ENCODE results near the gene C17orf107.

C17orf107 gene

DNA sequence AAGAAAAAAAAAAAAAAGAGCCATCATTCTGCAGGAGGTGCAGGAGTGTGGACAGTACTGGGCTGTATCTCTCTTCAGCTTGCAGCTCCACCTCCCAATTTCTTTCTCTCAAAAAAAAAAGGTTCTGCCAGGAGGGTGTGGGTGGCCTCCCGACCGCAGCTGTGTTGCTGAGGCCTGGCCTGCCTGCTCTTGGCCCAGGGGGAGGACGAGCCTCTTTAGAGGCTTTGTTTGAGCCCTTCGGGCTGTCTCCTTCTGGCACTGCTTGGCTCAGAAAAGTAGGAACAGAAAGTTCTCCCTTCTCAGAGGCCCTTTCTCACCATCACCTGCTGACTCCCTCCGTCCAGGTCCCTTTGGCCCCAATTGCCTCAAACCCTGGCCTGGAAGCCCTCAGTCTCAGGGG is 22.2 kb upstream of the C17orf107 start:
- ATAC-seq, result no peak

DNA sequence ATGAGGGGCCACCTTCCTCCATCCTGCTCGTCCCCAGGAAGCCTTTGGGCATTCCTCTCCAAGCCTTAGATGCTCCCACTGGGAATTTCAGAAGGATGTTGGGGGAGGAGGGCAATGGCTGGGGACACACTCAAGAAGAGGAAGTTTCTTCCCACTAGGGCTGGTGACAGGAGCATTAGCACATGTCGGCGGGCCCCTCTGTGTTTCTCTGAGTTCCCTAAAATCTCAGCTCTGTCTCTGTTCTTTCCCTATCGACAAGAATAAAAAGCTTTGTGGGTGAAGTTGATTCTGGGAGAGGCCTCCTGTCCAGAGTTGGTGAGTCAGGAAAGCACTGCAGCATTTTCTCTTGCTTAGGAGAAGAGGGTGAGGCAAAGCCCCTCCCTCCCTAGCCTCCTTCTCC is 19.7 kb upstream of the C17orf107 start:
- no peak for ATAC-seq

DNA sequence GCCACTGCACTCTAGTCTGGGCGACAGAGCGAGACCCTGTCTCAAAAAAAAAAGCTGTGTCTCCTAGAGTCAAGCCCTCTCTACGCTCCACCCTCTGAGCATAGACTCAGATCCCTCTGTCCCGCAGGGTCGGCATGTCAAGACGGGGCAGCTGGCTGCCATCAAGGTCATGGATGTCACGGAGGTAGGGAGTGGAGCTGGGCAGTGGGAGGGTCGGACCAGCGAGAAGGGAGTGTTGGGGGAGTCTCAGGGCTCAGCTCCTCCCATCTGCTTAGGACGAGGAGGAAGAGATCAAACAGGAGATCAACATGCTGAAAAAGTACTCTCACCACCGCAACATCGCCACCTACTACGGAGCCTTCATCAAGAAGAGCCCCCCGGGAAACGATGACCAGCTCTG is 18.5 kb upstream of the C17orf107 start:
- no peak for ATAC-seq

DNA sequence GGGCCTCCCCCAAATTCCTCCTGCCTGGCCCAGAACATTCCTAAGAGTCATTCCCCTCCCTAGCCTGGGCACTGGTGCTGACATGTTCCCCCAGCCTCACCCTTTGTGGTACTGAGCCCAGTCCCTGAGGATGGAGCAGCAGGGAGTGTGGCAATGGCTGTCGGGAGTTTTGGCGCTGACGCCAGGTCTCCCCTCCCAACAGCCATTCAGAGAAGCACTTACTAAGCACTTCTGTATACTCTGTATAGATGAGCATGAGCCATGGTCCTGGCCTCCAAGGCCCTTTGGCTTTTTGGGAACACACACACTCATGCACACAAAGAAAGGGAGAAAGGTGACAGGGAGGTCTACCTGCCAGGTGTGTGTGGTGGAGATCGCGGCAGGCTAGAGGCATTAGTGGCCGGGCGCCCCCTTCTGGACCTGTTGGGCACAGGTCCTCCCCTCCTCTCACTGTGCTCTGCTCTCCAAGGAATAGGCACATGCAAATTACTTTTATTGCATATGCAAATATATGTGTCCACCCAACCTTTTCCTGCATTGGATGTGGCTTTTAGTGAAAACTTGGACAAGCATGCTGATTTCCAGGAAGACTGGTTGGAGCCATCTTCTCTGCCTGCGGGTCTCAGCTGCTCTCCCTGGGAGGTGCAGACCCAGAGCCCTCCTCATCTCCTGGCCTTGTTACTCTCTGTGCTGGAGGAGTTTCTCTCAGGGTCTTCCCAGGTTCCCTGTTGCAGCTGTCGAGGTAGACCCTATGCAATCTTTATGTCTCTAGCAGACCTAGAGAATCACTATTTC is 17.4 kb upstream of the C17orf107 start:
- ATAC-seq, result peak; percentile 55 to 80

DNA sequence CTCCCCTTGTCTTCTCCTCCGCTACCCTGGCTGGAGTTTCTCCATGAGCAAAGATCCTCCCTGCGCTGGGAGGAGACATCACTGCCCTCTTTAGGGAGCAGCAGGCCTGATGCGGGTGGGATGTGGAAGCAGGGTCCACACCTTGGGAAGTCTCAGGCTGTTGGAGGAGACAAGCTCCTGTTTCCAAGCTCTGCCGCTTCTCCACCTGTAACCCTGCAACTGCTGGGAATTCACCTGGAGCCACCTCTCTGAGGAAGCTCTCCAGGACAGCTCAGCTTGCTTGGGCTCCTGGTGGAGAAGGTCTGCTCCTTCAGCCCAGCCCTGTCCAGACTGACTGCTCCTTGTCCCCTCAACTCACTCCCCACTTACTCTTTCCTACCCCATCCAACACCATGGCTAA is 14.8 kb upstream of the C17orf107 start:
- ATAC-seq, result no peak

DNA sequence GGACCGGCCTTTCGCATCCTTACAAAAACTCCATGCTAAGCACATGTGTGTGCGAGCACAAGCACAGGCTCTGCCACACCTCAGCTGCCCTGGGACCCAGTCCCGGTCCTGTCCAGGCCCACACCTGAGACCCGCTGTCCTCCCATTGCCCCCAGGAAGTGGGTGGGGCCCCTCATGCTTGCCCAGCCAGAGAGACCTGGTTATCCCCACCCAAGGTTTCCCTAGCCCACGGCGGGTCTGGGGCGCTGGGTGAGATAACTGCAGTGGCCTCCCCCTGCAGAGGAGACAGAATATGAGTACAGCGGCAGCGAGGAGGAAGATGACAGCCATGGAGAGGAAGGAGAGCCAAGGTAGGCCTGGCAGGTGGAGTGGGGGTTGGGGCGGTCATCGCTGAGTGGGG is 12.5 kb upstream of the C17orf107 start:
- no peak for ATAC-seq

DNA sequence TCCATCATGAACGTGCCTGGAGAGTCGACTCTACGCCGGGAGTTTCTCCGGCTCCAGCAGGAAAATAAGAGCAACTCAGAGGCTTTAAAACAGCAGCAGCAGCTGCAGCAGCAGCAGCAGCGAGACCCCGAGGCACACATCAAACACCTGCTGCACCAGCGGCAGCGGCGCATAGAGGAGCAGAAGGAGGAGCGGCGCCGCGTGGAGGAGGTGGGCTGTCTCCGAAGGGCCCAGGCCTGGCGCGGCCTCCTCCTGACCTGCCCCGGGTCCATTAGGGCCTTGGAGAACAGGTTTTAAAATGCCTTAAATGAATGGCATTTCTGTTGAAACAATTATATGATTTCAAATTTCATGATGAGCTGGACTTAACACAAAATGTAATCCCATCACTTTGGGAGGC is 11.8 kb upstream of the C17orf107 start:
- ATAC-seq, result no peak

DNA sequence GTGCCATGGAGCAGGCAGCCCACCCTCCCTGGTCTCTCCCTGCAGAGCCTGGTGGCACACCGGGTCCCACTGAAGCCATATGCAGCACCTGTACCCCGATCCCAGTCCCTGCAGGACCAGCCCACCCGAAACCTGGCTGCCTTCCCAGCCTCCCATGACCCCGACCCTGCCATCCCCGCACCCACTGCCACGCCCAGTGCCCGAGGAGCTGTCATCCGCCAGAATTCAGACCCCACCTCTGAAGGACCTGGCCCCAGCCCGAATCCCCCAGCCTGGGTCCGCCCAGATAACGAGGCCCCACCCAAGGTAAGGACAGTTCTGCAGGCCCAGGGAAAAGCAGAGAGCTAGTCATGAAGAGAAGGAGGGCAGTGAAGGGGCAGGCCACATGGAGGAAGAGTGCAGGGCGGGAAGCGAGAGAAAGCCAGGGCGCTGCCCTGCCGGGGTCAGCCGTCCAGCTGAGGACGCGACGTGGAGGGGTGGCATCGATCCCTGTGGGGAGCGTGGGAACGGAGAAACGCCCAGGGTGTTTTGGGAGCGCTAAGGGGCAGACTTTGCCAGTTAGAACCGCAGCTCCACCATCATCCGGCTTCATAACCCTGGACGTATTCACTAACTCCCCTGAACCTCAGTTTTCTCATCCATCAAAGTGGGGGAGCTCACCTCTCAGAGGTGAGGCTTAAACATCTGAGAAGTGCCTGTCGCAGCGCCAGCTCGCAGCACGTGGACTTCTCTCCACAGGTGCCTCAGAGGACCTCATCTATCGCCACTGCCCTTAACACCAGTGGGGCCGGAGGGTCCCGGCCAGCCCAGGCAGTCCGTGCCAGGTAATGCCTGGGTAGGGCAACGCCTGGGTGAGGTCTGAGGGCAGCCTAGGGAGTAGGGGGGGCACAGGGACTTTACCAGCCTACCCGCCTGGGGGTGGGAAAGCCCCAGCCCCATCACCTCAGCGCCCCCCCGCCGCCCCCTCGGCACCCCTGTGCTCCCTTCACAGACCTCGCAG is 7.6 kb upstream of the C17orf107 start:
- ATAC-seq, result no peak

DNA sequence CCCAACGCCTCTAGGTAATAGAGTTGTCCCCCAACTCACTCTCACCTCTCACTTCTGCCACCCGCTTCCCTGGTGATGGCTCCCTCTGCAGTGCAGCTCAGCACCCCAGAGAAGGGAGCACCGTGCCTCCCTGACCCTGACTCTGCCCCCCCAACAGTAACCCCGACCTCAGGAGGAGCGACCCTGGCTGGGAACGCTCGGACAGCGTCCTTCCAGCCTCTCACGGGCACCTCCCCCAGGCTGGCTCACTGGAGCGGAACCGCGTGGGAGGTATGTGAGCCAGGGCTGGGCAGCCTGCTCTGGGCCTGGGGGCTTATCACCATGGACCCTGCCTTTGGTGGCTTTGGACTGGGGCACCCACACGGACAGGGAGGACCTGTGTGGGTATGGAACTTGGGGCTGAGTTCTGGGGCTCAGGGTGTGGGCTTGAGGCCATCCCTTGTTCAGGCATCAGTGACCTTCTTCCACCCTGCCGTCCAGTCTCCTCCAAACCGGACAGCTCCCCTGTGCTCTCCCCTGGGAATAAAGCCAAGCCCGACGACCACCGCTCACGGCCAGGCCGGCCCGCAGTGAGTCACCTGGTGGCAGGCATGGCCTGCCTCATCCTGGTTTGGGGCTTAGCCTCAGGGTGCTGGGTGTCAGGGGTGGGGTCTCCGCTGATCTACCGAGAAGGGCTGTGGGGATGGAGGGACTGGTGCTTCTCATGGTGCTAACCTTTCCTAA is 6.7 kb upstream of the C17orf107 start:
- ATAC-seq, result no peak

DNA sequence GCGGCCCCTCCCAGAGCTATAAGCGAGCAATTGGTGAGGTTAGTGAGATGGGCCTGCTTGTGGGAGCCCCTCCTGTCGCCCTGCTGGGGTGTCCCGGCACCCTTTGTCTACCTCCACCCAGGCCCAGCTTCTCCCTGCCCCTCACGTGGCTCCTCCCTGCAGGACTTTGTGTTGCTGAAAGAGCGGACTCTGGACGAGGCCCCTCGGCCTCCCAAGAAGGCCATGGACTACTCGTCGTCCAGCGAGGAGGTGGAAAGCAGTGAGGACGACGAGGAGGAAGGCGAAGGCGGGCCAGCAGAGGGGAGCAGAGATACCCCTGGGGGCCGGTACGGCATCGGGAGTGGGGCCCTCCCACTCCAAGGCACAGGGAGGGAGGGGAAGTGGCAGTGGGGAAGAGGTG is 6.1 kb upstream of the C17orf107 start:
- ATAC-seq, result no peak

DNA sequence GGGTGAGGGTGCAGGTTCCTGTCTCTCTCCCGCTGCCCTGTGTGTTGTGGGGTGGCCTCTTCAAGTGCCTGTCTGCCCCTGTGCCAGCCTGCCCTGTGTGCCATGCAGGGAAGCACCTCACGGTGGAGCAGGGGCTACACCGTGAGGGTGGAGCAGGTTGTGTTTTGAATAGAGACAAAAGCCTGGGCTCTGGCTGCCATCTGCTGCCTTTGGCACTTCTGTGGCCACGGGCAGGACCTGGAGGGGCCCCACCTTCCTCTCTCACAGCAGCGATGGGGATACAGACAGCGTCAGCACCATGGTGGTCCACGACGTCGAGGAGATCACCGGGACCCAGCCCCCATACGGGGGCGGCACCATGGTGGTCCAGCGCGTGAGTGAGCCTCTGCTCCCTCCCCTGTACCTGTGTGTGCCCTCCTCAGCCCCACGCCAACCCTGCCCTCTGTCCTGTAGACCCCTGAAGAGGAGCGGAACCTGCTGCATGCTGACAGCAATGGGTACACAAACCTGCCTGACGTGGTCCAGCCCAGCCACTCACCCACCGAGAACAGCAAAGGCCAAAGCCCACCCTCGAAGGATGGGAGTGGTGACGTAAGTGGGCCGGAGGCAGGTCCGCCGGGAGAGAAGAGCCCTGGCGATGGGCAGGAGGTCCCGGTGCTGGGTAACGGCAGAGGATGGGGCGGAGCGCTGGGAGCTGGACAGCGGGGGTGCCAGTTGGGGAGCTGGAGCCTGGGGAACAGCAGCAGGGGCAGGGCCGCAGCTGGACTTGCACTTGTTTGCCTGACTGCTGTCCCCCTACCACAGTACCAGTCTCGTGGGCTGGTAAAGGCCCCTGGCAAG is 5.4 kb upstream of the C17orf107 start:
- no peak for ATAC-seq

DNA sequence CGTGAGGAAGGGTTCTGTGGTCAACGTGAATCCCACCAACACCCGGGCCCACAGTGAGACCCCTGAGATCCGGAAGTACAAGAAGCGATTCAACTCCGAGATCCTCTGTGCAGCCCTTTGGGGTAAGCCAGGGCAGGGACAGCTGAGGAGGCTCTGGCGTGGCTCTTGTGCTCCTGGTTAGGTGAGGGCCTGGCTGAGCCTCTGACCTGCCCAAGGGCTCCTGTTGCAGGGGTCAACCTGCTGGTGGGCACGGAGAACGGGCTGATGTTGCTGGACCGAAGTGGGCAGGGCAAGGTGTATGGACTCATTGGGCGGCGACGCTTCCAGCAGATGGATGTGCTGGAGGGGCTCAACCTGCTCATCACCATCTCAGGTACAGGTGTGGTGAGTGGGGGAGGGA is 4.2 kb upstream of the C17orf107 start:
- ATAC-seq, result no peak

DNA sequence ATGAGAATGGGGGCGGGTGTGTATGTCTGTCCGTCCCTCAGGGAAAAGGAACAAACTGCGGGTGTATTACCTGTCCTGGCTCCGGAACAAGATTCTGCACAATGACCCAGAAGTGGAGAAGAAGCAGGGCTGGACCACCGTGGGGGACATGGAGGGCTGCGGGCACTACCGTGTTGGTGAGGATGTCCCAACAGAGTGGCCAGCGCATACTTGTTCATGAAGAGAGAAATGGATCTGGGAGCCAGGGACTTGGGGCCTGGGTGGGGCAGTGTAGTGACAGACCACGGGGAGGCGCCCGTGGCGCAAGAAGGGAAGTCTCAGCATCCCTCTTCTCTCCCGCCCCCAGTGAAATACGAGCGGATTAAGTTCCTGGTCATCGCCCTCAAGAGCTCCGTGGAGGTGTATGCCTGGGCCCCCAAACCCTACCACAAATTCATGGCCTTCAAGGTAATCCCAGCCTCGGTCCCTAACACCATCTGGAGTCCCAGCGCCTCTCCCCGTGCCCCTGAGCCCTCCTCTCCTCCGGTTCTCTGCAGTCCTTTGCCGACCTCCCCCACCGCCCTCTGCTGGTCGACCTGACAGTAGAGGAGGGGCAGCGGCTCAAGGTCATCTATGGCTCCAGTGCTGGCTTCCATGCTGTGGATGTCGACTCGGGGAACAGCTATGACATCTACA is 3.5 kb upstream of the C17orf107 start:
- ATAC-seq, result no peak

DNA sequence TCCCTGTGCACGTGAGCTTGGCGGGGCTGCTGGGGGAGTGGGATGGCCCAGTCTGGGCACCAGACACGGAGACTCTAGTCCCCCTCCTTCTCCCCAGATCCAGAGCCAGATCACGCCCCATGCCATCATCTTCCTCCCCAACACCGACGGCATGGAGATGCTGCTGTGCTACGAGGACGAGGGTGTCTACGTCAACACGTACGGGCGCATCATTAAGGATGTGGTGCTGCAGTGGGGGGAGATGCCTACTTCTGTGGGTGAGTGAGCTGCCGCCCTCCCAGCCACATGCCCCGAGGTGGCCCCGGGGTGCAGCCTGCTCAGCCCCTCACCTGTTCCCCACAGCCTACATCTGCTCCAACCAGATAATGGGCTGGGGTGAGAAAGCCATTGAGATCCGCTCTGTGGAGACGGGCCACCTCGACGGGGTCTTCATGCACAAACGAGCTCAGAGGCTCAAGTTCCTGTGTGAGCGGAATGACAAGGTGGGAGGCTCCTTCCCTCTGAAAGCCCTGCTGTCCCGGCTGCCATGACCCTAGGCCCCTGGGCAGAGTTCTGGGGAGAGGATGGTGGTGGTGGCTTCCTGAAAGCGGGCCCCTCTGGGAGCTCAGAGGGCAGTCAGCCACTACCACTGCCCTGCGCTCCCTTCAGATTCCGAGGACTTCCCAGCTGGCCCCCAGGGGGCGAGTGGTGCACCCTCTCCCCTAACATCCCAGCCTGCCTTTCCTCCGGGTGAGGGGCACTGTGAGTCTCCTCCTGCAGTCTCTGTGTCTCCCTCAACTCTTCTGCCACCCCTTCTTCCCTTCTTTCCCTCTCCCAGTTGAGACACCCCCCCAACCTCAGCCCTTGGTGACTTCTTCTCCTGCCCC is 2.8 kb upstream of the C17orf107 start:
- ATAC-seq, result no peak

DNA sequence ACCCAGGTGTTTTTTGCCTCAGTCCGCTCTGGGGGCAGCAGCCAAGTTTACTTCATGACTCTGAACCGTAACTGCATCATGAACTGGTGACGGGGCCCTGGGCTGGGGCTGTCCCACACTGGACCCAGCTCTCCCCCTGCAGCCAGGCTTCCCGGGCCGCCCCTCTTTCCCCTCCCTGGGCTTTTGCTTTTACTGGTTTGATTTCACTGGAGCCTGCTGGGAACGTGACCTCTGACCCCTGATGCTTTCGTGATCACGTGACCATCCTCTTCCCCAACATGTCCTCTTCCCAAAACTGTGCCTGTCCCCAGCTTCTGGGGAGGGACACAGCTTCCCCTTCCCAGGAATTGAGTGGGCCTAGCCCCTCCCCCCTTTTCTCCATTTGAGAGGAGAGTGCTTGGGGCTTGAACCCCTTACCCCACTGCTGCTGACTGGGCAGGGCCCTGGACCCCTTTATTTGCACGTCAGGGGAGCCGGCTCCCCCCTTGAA is 2.1 kb upstream of the C17orf107 start:
- ATAC-seq, result no peak

DNA sequence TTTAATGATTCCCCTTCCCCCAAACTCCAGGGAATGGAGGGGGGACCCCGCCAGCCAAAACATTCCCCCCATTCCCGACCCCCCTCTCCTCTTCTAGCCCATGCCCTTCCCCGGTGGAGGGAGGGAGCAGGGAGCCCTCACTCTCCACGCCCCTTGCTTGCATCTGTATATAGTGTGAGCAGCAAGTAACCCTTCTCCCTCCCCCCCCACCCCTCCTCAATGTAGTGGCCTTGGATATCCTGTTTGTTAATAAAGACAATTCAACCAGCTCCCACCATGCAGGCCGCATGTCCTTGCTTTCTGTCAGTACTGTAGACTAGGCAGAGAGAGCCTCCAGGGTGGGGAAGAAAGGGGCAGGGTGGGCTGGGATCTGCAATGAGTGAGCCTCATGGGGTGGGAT is 1.6 kb upstream of the C17orf107 start:
- ATAC-seq, result no peak

DNA sequence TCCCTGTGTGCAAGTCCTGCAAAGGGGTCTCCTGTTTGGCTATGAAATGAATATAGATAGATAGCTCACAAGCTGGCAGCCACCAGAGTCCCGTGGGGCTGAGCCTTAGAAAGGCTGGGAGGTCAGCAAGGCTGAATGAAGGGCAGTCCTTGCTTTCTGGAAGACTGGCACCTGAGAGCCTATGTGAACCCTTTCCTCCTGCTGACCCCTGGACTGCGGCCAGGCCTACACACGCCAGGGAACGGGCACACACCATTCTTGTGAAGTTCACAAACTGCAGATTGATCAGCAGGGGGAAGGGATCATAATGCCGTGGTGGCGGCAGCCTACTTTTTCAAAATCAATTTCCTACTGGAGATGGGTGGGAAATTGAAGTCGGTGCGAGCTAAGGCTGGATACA is 985 bp upstream of the C17orf107 start:
- no peak for ATAC-seq

DNA sequence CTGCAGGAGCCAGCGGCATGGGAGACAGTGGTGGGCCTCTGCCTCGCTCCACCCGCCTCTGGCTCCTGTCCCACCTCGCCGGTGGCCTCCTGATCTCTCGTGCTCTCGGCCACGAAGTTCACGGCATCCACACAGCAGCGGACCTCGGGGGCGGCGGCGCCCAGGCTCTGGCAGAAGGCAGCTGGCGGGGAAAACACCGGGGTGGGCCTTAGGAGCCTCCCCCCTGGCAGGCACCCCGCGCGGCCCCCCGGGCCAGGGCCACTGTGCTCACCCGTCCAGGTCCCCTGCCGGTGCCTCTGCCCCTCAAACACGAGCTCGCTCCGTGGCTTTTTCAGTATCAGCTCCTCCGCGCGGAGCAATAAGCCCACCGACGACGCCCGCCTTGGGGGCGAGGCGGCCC is 409 bp upstream of the C17orf107 start:
- ATAC-seq, result peak in 1 of 2 donors; percentile 5

DNA sequence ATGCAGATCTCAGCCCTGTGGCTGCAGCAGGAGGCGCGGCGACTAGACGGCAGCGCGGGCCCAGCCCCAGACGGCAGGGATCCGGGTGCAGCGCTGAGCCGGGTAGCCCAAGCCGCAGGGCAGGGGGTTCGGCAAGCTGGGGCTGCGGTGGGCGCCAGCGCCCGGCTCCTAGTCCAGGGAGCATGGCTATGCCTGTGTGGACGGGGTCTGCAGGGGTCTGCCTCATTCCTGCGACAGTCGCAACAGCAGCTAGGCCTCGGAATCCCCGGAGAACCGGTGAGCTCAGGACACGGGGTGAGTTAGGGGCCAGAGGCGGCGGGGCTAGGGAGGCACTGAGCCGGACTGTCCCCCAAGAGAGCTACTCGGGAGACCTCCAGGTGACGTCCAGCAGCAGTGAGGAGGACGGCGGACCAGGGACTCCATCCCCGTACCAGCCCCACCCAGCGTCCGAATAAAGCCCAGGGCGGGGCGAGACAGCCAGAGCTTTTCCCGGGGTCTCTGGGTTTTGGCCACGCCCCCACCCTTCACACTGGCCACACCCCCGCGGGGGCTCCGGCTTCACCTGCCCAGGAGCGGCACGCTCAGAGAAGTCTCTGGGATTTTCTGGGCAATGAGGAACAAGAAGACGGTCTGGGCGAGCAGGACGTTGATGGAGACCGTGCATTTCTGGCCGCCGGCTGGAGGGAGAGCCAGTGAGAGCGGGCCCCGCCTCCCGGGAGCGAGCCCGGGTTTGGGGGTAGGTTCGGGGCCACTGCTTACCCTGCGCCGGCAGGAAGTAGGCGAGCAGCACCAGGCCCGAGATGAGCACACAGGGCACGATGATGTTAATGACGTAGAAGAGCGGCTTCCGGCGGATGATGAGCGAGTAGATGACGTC is 1.1 kb downstream of the C17orf107 start:
- peak in 1 of 2 donors; percentile 22 for ATAC-seq
